ENCODE measurements around the gene MVK. TPM values are rescaled to one million over a fixed set of nuclear protein-coding genes. Genes with fewer than 3 reads are reported as not detected.

Gene MVK
- total and polyA plus RNA-seq, 2 donors (not counting 1 experiment from before 2014, with no cell fraction given), result 18.8 to 22.1 TPM

DNA sequence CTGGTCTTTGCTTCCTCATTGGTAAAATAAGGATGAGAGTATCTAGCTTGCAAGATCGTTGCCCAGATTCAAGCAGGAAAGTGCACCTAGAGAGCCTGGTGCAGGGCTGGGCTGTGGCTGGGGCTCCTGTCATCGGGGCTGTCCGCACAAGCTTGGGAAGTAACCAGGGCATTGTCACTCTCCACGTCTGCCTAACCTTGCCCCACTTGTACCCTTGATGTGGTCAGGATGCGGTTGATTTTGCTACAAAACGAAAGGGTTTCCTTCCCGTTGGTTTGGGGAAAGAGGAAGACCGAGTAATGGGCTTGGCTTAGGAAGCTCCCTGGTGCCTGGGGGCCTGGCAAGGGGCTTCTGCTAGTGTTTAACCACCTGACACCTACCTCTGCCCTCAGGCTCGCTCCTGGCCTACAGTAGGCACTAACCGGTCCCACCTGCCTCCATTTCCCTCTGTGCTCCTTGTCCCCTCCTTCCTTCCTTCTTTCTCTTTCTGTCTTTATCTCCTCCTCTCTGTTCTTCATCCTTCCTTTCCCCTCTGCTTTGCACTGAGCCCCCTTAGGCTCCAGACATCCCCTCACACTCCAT is 21.8 kb downstream of the MVK start:
- Histone ChIP-seq H3K9ac (ENCODE audit: insufficient read depth, low read length) (no peak overlapping the region), H3K4me3 (replicated peaks in 1 of 4; ENCODE audit: control extremely low read depth in 1 of 4, insufficient read depth in 1 of 4, low read depth in 3 of 4, low read length in 4 of 4) (no peak overlapping the region), H4K20me1 (ENCODE audit: control insufficient read depth, extremely low read depth, insufficient read depth, low read length) (no peaks in the 10 kb centered on the region), H3K36me3 (ENCODE audit: control insufficient read depth, insufficient read depth, low read length) (peaks cover 9% of the 10 kb centered on the region), H3K4me2 (ENCODE audit: extremely low read depth, insufficient read depth, low read length) (no peak overlapping the region), H3K27me3 (ENCODE audit: control insufficient read depth, insufficient read depth, low read length) (no peaks in the 10 kb centered on the region), H2AFZ (ENCODE audit: low read length) (no peak overlapping the region), H3K4me1 (ENCODE audit: control insufficient read depth, extremely low read depth, insufficient read depth, low read length) (peaks cover 5% of the 10 kb centered on the region), H3K27ac (ENCODE audit: insufficient read depth, low read length) (no peak overlapping the region), H3K9me3 (ENCODE audit: control insufficient read depth, insufficient read depth, low read depth, low read length) (no peaks in the 10 kb centered on the region), H3K79me2 (ENCODE audit: control insufficient read depth, insufficient read depth, low read length) (no peaks in the 10 kb centered on the region)
- no peak for DNase-seq (ENCODE audit: low read depth in 2 of 2)
- TF ChIP-seq, protein P1, sequence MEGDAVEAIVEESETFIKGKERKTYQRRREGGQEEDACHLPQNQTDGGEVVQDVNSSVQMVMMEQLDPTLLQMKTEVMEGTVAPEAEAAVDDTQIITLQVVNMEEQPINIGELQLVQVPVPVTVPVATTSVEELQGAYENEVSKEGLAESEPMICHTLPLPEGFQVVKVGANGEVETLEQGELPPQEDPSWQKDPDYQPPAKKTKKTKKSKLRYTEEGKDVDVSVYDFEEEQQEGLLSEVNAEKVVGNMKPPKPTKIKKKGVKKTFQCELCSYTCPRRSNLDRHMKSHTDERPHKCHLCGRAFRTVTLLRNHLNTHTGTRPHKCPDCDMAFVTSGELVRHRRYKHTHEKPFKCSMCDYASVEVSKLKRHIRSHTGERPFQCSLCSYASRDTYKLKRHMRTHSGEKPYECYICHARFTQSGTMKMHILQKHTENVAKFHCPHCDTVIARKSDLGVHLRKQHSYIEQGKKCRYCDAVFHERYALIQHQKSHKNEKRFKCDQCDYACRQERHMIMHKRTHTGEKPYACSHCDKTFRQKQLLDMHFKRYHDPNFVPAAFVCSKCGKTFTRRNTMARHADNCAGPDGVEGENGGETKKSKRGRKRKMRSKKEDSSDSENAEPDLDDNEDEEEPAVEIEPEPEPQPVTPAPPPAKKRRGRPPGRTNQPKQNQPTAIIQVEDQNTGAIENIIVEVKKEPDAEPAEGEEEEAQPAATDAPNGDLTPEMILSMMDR (conservative IDR thresholded peaks at IDR 0.05 in 1 of 2, IDR thresholded peaks at IDR 0.05 in 1 of 2; ENCODE audit: low read depth in 1 of 2, low read length in 2 of 2), result no peak
- TF ChIP-seq EZH2 (IDR thresholded peaks at IDR 0.05; ENCODE audit: low read length, missing control alignments), result no peak

DNA sequence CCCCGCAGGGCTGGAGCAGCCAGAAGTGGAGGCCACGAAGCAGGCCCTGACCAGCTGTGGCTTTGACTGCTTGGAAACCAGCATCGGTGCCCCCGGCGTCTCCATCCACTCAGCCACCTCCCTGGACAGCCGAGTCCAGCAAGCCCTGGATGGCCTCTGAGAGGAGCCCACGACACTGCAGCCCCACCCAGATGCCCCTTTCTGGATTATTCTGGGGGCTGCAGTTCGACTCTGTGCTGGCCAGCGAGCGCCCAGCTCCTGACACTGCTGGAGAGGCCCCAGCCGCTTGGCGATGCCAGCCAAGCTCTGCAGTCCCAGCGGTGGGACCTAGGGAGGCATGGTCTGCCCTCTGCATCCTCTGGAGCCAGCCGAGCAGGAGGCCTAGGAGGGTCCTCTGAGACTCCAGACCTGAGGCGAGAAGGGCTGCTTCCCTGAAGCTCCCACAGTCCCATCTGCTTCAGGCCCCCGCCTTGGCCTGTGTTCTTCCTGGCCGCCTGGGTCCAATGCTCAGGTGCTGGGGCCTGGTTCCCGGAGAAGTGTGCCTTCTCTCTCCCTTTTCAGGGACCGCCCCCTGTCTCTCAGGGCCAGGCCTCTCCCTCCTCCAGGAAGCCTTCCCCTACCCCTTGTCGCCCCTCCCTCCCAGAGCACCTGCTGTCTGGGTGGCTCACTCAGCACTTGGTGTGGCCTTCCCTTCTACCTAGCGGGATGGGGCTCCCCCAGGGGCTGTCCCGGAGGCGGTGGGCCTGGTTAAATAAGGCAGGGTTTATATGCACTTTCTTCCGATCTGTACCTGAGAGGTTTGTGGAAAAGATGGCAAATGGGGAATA is 23.0 kb downstream of the MVK start:
- Histone ChIP-seq H3K27ac (ENCODE audit: insufficient read depth, low read length) (no peak overlapping the region), H3K4me3 (replicated peaks in 1 of 4; ENCODE audit: control extremely low read depth in 1 of 4, insufficient read depth in 1 of 4, low read depth in 3 of 4, low read length in 4 of 4) (no peak overlapping the region), H3K4me1 (ENCODE audit: control insufficient read depth, extremely low read depth, insufficient read depth, low read length) (peaks cover 5% of the 10 kb centered on the region), H3K36me3 (ENCODE audit: control insufficient read depth, insufficient read depth, low read length) (peaks cover 9% of the 10 kb centered on the region), H3K79me2 (ENCODE audit: control insufficient read depth, insufficient read depth, low read length) (no peaks in the 10 kb centered on the region), H4K20me1 (ENCODE audit: control insufficient read depth, extremely low read depth, insufficient read depth, low read length) (no peaks in the 10 kb centered on the region), H3K4me2 (ENCODE audit: extremely low read depth, insufficient read depth, low read length) (no peak overlapping the region), H2AFZ (ENCODE audit: low read length) (no peak overlapping the region), H3K27me3 (ENCODE audit: control insufficient read depth, insufficient read depth, low read length) (no peaks in the 10 kb centered on the region), H3K9me3 (ENCODE audit: control insufficient read depth, insufficient read depth, low read depth, low read length) (no peaks in the 10 kb centered on the region), H3K9ac (ENCODE audit: insufficient read depth, low read length) (no peak overlapping the region)
- TF ChIP-seq, protein P1 (conservative IDR thresholded peaks at IDR 0.05 in 1 of 2, IDR thresholded peaks at IDR 0.05 in 1 of 2; ENCODE audit: low read depth in 1 of 2, low read length in 2 of 2), result no peak
- TF ChIP-seq EZH2 (IDR thresholded peaks at IDR 0.05; ENCODE audit: low read length, missing control alignments), result no peak
- DNase-seq (ENCODE audit: low read depth in 2 of 2), result no peak

DNA sequence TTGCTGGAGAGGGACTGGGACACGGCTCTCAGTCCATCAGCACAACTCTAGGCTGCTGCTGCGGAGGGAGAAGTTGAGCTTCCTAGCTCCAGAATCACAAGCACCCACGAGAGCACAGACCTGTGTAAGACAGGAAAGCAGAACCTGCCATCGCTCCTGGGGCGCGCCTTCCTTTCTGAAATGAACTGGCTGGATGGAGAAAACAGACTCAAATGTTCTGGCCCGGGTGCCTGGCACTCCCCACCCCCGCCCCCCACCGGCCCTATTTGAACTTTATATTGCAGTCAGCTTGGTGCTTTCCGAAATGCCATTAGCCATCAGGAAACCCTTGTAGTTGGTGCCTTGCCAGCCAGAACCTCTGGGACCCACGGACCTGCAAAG is 23.8 kb downstream of the MVK start:
- H4K20me1 ChIP-seq (ENCODE audit: control insufficient read depth, extremely low read depth, insufficient read depth, low read length), result no peaks in the 10 kb centered on the region
- no peaks in the 10 kb centered on the region for H3K9me3 ChIP-seq (ENCODE audit: control insufficient read depth, insufficient read depth, low read depth, low read length)
- H3K27ac ChIP-seq (ENCODE audit: insufficient read depth, low read length), result no peak overlapping the region
- H3K36me3 ChIP-seq (ENCODE audit: control insufficient read depth, insufficient read depth, low read length), result peaks cover 9% of the 10 kb centered on the region
- H3K4me3 ChIP-seq (replicated peaks in 1 of 4; ENCODE audit: control extremely low read depth in 1 of 4, insufficient read depth in 1 of 4, low read depth in 3 of 4, low read length in 4 of 4), result no peak overlapping the region
- H3K4me1 ChIP-seq (ENCODE audit: control insufficient read depth, extremely low read depth, insufficient read depth, low read length), result peaks cover 5% of the 10 kb centered on the region
- H3K4me2 ChIP-seq (ENCODE audit: extremely low read depth, insufficient read depth, low read length), result no peak overlapping the region
- no peak overlapping the region for H3K9ac ChIP-seq (ENCODE audit: insufficient read depth, low read length)
- no peak for DNase-seq (ENCODE audit: low read depth in 2 of 2)
- no peak overlapping the region for H2AFZ ChIP-seq (ENCODE audit: low read length)
- TF ChIP-seq, protein P1 (conservative IDR thresholded peaks at IDR 0.05 in 1 of 2, IDR thresholded peaks at IDR 0.05 in 1 of 2; ENCODE audit: low read depth in 1 of 2, low read length in 2 of 2), result no peak
- TF ChIP-seq EZH2 (IDR thresholded peaks at IDR 0.05; ENCODE audit: low read length, missing control alignments), result no peak
- H3K27me3 ChIP-seq (ENCODE audit: control insufficient read depth, insufficient read depth, low read length), result no peaks in the 10 kb centered on the region
- no peaks in the 10 kb centered on the region for H3K79me2 ChIP-seq (ENCODE audit: control insufficient read depth, insufficient read depth, low read length)

Data from fibroblast of lung (primary cell).